H9 (cell line): Measurements from ENCODE around the gene PNPLA7. TPM values are rescaled to one million over a fixed set of nuclear protein-coding genes. Genes with fewer than 3 reads are reported as not detected.

ENCODE experiments used
- DNase-seq: peaks from one replicate; pipeline ENCODE4 v3.0.0-alpha.2; 2017
- H2AFZ ChIP-seq: one replicate; pipeline ENCODE4 v1.6.1; 2013; ENCODE audit warnings: mild to moderate bottlenecking, low read length, control low read depth, moderate library complexity
- H2AK5ac ChIP-seq: 2 replicates; pipeline ENCODE4 v1.6.1; 2013; ENCODE audit warnings: low read length, control low read depth, mixed read lengths; ENCODE audit not compliant: insufficient read length
- H2BK120ac ChIP-seq: one replicate; pipeline ENCODE4 v1.6.1; 2013; ENCODE audit warnings: low read depth, mild to moderate bottlenecking, low read length, control low read depth, inconsistent platforms; ENCODE audit not compliant: poor library complexity, severe bottlenecking
- H2BK12ac ChIP-seq: 2 replicates; pipeline ENCODE4 v1.6.1; 2013; ENCODE audit warnings: low read length, control low read depth, mixed read lengths, low read depth; ENCODE audit not compliant: insufficient read length
- H2BK15ac ChIP-seq: 2 replicates; pipeline ENCODE4 v1.6.1; 2013; ENCODE audit warnings: low read depth, low read length, control low read depth
- H2BK20ac ChIP-seq: one replicate; pipeline ENCODE4 v1.6.1; 2013; ENCODE audit warnings: low read depth, mild to moderate bottlenecking, low read length, control low read depth, inconsistent platforms; ENCODE audit not compliant: poor library complexity, severe bottlenecking
- H2BK5ac ChIP-seq: 2 replicates; pipeline ENCODE4 v1.6.1; 2013; ENCODE audit warnings: low read length, control low read depth, mixed read lengths; ENCODE audit not compliant: insufficient read length
- H3K14ac ChIP-seq: 2 replicates; pipeline ENCODE4 v1.6.1; 2013; ENCODE audit warnings: low read length, control low read depth; ENCODE audit not compliant: insufficient read depth
- H3K18ac ChIP-seq: 2 replicates; pipeline ENCODE4 v1.6.1; 2013; ENCODE audit warnings: low read depth, mild to moderate bottlenecking, mixed read lengths, low read length, control low read depth; ENCODE audit not compliant: insufficient read length
- H3K23ac ChIP-seq: 2 replicates; pipeline ENCODE4 v1.6.1; 2013; ENCODE audit warnings: low read length, control low read depth, mixed read lengths, low read depth; ENCODE audit not compliant: insufficient read length
- H3K23me2 ChIP-seq: 2 replicates; pipeline ENCODE4 v1.6.1; 2013; ENCODE audit warnings: low read depth, mild to moderate bottlenecking, mixed read lengths, low read length, control low read depth; ENCODE audit not compliant: insufficient read length, poor library complexity, severe bottlenecking
- H3K27ac ChIP-seq: 2 replicates; pipeline ENCODE4 v1.5.1; 2013; ENCODE audit warnings: low read length, control low read depth, mixed read lengths, low read depth; ENCODE audit not compliant: insufficient read length
- H3K27me3 ChIP-seq: 2 replicates; pipeline ENCODE4 v1.6.1; 2013; ENCODE audit warnings: low read length, control low read depth, inconsistent platforms; ENCODE audit not compliant: insufficient read depth
- H3K4ac ChIP-seq: 2 replicates; pipeline ENCODE4 v1.6.1; 2013; ENCODE audit warnings: low read depth, mild to moderate bottlenecking, control low read depth, inconsistent platforms, low read length, moderate library complexity
- H3K4me1 ChIP-seq: 2 replicates; pipeline ENCODE4 v1.6.1; 2013; ENCODE audit warnings: low read length, control low read depth, inconsistent platforms; ENCODE audit not compliant: insufficient read depth
- H3K4me2 ChIP-seq: 2 replicates; pipeline ENCODE4 v1.6.1; 2013; ENCODE audit warnings: low read length, control low read depth, mixed read lengths; ENCODE audit not compliant: insufficient read length, insufficient read depth
- H3K56ac ChIP-seq: 2 replicates; pipeline ENCODE4 v1.6.1; 2013; ENCODE audit warnings: low read depth, mild to moderate bottlenecking, mixed read lengths, low read length, control low read depth; ENCODE audit not compliant: insufficient read length
- H3K79me1 ChIP-seq: 2 replicates; pipeline ENCODE4 v1.6.1; 2013; ENCODE audit warnings: low read depth, mild to moderate bottlenecking, moderate library complexity, low read length, control low read depth, inconsistent platforms; ENCODE audit not compliant: insufficient read depth, poor library complexity, severe bottlenecking
- H3K79me2 ChIP-seq: 2 replicates; pipeline ENCODE4 v1.6.1; 2013; ENCODE audit warnings: low read length, control low read depth, inconsistent platforms; ENCODE audit not compliant: insufficient read depth
- H3K9ac ChIP-seq: 2 replicates; pipeline ENCODE4 v1.6.1; 2013; ENCODE audit warnings: low read length, control low read depth, mixed read lengths; ENCODE audit not compliant: insufficient read length; ENCODE audit errors: extremely low read depth
- H3K9me3 ChIP-seq: one replicate; pipeline ENCODE4 v1.6.1; 2013; ENCODE audit warnings: low read depth, low read length, inconsistent platforms; ENCODE audit not compliant: control insufficient read depth
- H3T11ph ChIP-seq: one replicate; pipeline ENCODE4 v1.6.1; 2013; ENCODE audit warnings: mild to moderate bottlenecking, low read length, control low read depth, inconsistent platforms
- H4K20me1 ChIP-seq: one replicate; pipeline ENCODE4 v1.6.1; 2013; ENCODE audit not compliant: control insufficient read depth, insufficient read length, insufficient read depth
- H4K5ac ChIP-seq: 2 replicates; pipeline ENCODE4 v1.6.1; 2013; ENCODE audit warnings: low read depth, mild to moderate bottlenecking, mixed read lengths, low read length, control low read depth; ENCODE audit not compliant: insufficient read length
- H4K8ac ChIP-seq: replicated peaks from 2 replicates; pipeline ENCODE4 v1.6.1; 2013; ENCODE audit warnings: low read length, control low read depth, mixed read lengths, low read depth; ENCODE audit not compliant: insufficient read length
- H4K91ac ChIP-seq: 2 replicates; pipeline ENCODE4 v1.6.1; 2013; ENCODE audit warnings: low read depth, mild to moderate bottlenecking, moderate library complexity, mixed read lengths, low read length, control low read depth; ENCODE audit not compliant: insufficient read length
- H3K27ac Mint-ChIP-seq, 3 experiments: 2 replicates in 2 of 3; 3 replicates in 1 of 3; pipeline ENCODE4 v1.8.0; 2020 to 2021; ENCODE audit warnings: mixed read lengths in 3 of 3, mild to moderate bottlenecking in 1 of 3, moderate library complexity in 1 of 3
- H3K27me3 Mint-ChIP-seq: 2 replicates; pipeline ENCODE4 v1.8.0; 2021; ENCODE audit warnings: low read depth, mild to moderate bottlenecking, moderate library complexity, mixed read lengths
- H3K36me3 Mint-ChIP-seq, 3 experiments: 2 replicates in 2 of 3; 3 replicates in 1 of 3; pipeline ENCODE4 v1.8.0; 2020 to 2021; ENCODE audit warnings: low read depth in 3 of 3, mixed read lengths in 3 of 3; ENCODE audit not compliant: insufficient read depth in 1 of 3
- H3K4me1 Mint-ChIP-seq, 2 experiments: 2 replicates each; pipeline ENCODE4 v1.8.0; 2020; ENCODE audit warnings: mixed read lengths in 2 of 2
- H3K4me3 Mint-ChIP-seq, 2 experiments: 2 replicates in 1 of 2; 3 replicates in 1 of 2; pipeline ENCODE4 v1.8.0; 2020 to 2021; ENCODE audit warnings: mild to moderate bottlenecking in 2 of 2, mixed read lengths in 2 of 2, moderate library complexity in 1 of 2
- H3K9me3 Mint-ChIP-seq, 2 experiments: 2 replicates in 1 of 2; 3 replicates in 1 of 2; pipeline ENCODE4 v1.8.0; 2020; ENCODE audit warnings: mild to moderate bottlenecking in 2 of 2, mixed read lengths in 2 of 2, moderate library complexity in 1 of 2
- WGBS: extraction: QIAGEN DNeasy Blood & Tissue Kit; methylation state at CpG from one replicate; pipeline ENCODE4 v1.1.7; 2013; ENCODE audit warnings: missing lambda C conversion rate, low lambda C conversion rate, mixed read lengths; ENCODE audit not compliant: insufficient read length; ENCODE audit errors: extremely low coverage; 5-methylcytosine and 5-hydroxymethylcytosine counted together
- total RNA-seq: library from RNA; stranded (reverse); gene quantifications from 2 replicates; pipeline ENCODE4 v1.2.1, GENCODE V29; 2021
- TF ChIP-seq, protein P1 (sequence below): fragments of 200-600 bp; sonication (generic); conservative IDR thresholded peaks from 3 replicates; pipeline ENCODE4 v1.8.0; 2021; ENCODE audit warnings: antibody characterized with exemption, mild to moderate bottlenecking

PNPLA7 gene
- total RNA-seq, 1 experiment from 2014 or later: 1.8 TPM

DNA sequence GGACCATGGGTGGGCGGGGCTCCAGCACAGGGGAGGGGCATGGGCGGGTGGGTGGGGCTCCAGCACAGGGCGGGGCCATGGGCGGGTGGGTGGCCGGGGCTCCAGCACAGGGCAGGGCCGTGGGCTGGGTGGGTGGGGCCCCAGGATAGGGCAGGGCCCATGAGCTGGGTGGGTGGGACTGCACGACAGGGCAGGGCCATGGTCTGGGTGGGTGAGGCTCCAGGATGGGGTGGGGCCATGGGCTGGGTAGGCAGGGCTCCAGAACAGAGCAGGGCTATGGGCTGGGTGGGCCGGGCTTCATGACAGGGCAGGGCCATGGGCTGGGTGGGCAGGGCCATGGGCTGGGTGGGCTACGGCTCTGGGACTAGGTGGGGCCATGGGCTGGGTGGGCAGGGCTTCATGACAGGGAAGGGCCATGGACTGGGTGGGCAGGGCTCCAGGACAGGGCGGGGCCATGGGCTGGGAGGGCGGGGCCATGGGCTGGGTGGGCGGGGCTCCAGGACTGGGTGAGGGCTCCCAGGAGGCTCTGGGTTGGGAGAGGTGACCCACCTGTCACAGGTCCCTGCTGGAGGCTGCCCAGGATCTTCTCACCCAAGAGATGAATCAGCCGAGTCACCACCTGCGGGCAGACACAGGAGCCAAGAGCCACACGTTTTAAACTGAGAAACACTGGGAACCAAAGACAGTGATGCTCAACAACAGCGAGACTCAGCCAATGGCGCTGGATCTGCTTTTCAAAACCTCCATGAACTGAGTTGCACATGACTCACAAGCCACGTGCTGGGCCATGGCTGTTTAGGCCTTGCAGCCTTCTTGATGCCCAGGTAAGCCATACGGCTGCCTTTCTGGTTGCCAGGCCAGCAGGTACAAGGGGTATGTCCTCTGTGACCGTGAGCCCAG is 57.5 kb downstream of the PNPLA7 start:
- H4K91ac ChIP-seq: no peak overlapping the region
- Mint-ChIP-seq H3K27me3 (no peaks in the 10 kb centered on the region; the same call in 1 of the 2 replicates), H3K4me1 (no peaks in the 10 kb centered on the region), H3K36me3 (no peaks in the 10 kb centered on the region), H3K9me3 (peaks cover 2 to 25% of the 10 kb centered on the region in 2 experiments; a peak in 2 of 5 replicates), H3K27ac (no peak overlapping the region), H3K4me3 (no peak overlapping the region)
- no peaks in the 10 kb centered on the region for H3K27me3 ChIP-seq
- peak; percentile 94 for DNase-seq
- H3K9ac ChIP-seq: no peak overlapping the region
- no peaks in the 10 kb centered on the region for H3K79me1 ChIP-seq
- no CpG with 5 or more reads among the region's 20 CpGs for WGBS
- H3K4me1 ChIP-seq: no peaks in the 10 kb centered on the region
- H3K18ac ChIP-seq: no peak overlapping the region
- H3K79me2 ChIP-seq: no peaks in the 10 kb centered on the region
- H2BK12ac ChIP-seq: no peak overlapping the region
- H2AFZ ChIP-seq: no peak overlapping the region
- no peaks in the 10 kb centered on the region for H3K23me2 ChIP-seq
- TF ChIP-seq, protein P1, sequence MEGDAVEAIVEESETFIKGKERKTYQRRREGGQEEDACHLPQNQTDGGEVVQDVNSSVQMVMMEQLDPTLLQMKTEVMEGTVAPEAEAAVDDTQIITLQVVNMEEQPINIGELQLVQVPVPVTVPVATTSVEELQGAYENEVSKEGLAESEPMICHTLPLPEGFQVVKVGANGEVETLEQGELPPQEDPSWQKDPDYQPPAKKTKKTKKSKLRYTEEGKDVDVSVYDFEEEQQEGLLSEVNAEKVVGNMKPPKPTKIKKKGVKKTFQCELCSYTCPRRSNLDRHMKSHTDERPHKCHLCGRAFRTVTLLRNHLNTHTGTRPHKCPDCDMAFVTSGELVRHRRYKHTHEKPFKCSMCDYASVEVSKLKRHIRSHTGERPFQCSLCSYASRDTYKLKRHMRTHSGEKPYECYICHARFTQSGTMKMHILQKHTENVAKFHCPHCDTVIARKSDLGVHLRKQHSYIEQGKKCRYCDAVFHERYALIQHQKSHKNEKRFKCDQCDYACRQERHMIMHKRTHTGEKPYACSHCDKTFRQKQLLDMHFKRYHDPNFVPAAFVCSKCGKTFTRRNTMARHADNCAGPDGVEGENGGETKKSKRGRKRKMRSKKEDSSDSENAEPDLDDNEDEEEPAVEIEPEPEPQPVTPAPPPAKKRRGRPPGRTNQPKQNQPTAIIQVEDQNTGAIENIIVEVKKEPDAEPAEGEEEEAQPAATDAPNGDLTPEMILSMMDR: no peak
- no peak overlapping the region for H4K8ac ChIP-seq
- H3K14ac ChIP-seq: no peak overlapping the region
- no peak overlapping the region for H2BK15ac ChIP-seq
- no peak overlapping the region for H3K4ac ChIP-seq
- H3K56ac ChIP-seq: no peak overlapping the region
- no peak overlapping the region for H4K5ac ChIP-seq
- H4K20me1 ChIP-seq: peaks cover 2% of the 10 kb centered on the region
- H2BK5ac ChIP-seq: no peak overlapping the region
- no peak overlapping the region for H3T11ph ChIP-seq
- no peak overlapping the region for H2BK120ac ChIP-seq
- H3K4me2 ChIP-seq: no peak overlapping the region
- no peak overlapping the region for H3K23ac ChIP-seq
- no peak overlapping the region for H3K27ac ChIP-seq
- H2BK20ac ChIP-seq: no peak overlapping the region
- H2AK5ac ChIP-seq: no peak overlapping the region
- H3K9me3 ChIP-seq: no peaks in the 10 kb centered on the region
